HG02852 (cell line): Measurements from ENCODE around the gene CSMD2.

ENCODE experiments used
- ATAC-seq: cut with Tn5 transposase; IDR thresholded peaks from one replicate; pipeline ENCODE4 v1.9.1; 2021; ENCODE audit warnings: mild to moderate bottlenecking, moderate library complexity; ENCODE audit not compliant: unreplicated experiment

CSMD2 gene

DNA sequence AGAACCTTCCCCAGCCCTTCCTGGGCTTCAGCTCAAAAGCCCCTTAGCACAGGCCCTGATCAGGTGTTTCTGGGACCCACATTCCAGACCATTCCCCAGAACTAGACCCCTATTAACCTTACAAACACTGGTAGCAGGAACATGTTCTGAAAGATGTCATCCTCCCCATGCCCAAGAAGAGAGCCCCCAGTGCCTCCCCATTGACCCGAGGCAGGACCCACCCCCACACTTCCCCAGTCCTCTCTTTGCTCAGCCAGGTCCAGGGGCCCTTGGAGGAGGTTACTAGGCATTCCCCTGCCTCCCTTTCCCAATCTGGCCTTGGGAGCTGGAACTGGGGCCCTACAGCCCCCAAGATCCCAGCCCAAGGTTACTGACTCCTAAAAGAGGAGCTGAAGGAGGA is 340.1 kb downstream of the CSMD2 start:
- ATAC-seq, result no peak

DNA sequence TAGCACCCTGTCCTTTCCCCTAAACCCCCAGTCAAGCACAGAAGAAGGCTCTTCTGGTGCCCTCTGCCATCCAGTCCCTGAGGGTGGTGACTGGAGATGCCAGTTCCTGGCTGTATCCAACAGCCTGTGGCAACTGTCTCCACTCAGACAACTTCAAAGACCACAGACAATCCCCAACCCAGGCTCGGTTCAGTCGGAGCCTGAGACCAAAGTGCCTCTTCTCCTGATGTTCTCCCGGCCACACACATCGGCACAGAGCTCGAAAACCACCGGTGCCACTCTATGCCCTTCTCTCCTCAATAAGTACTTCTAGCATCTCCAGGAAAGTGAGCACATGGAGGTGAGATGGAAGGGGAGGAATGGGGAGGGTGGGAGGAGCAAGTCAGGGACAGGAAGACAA is 340.7 kb downstream of the CSMD2 start:
- no peak for ATAC-seq

DNA sequence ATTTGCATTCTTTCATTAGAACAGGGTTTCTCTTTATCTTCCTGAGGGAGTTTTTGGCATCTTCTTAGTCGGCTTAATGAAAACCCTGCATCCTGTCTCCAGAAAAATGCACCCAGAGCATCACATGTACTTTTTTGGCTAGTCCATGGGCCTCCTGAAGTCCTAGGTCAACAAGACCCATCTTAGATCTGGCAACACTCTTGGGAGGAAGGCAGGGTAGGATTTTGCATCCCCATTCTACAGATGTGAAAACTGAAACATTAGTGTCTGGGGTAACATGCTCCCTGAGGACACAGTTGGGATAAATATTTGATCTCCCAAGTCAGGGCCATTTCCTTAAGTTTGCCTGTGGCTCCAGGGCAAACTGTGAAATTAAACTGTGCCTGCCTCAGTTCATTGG is 341.2 kb downstream of the CSMD2 start:
- no peak for ATAC-seq

DNA sequence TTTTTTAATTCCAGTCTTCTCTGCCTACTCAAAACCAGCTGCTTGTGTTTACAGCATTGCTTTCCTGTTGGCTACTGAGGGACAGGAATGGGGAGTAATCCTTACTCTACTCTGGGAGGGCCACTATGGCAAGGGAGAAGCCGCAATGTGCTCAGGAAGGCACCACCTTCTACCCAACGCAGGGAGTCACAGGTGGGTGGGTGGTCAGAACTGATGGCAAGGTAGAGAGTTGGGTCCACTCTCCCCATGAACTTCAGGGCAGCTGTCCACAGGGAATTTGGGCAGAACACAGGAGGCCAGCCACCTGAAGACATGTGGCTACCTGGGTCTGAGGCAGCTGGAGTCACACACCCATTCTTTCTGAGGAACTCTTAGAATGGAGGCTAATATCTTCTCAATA is 341.6 kb downstream of the CSMD2 start:
- no peak for ATAC-seq

DNA sequence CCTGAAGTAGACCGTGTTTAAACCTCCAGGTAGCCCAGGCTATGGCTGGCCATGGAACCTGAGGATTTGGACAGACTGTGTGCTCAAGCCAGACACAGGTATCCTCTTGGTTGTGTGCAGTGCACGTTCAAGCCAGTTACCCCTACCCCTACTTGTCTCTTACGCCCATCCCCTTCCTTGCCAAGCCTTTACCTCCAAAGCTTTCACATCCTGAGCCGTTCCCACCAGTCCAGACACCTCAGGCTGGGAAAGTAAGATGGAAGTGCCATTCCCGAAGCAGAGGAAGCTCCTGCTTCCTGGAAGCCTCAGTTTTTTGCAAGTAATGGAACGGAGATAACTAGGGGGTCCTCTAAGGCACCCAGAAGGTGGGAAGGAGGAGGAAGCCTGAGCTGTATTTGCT is 342.6 kb downstream of the CSMD2 start:
- ATAC-seq, result no peak

DNA sequence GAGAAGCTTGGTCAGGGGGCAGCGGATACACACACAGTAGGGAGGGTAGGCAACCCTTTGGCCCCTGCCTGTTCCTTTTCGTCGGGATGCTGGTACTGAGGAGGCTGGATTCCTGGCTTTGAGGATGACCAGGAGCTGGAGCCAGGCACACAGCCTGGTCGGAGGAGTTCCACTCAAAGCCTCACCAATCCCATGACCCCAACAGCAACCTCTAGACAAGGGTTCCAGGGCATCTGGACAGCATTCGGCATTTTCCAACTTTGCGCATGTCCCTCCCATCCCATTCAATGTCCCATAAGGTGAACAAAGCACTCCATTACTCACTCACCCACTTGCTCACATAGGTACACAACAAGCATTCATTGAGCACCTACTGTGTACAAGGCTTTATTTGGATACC is 343.7 kb downstream of the CSMD2 start:
- no peak for ATAC-seq

DNA sequence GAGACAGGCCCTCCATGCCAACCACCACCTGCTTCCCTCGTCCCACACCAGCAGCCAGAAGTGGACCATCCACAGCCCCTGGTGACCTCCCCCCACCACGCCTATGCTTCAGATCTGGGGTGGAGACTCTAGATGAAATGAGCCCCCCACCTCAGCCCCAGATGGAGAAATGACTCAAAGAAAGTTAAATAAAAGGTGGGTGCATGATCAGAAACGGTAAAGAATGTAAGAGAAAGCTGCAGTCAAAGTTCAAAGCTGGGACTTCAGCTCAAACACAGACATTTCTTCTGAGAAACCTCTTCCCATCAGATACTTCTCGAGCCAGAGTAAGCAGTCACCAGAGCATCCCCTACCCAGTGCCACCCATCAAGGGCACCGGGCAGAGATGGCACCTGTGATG is 344.2 kb downstream of the CSMD2 start:
- ATAC-seq, result no peak

DNA sequence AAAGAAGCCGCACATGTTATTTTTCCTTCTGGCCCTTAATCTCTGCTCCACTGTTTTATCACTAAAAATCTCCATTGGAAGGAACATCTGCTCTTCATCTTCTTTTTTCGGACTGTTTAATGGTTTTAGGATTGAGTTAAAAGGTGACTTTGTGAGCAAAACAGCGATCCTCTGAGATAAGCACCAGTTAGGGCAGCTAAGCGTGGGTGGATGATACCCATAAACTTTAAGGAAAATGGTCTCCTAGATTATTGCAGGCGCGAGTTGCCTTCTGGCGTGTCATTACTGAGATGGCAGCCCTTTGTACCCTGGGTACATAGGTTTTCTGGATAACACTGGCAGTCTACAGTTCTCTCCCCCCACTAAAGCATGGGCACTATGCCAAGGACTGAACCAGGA is 345.1 kb downstream of the CSMD2 start:
- no peak for ATAC-seq

DNA sequence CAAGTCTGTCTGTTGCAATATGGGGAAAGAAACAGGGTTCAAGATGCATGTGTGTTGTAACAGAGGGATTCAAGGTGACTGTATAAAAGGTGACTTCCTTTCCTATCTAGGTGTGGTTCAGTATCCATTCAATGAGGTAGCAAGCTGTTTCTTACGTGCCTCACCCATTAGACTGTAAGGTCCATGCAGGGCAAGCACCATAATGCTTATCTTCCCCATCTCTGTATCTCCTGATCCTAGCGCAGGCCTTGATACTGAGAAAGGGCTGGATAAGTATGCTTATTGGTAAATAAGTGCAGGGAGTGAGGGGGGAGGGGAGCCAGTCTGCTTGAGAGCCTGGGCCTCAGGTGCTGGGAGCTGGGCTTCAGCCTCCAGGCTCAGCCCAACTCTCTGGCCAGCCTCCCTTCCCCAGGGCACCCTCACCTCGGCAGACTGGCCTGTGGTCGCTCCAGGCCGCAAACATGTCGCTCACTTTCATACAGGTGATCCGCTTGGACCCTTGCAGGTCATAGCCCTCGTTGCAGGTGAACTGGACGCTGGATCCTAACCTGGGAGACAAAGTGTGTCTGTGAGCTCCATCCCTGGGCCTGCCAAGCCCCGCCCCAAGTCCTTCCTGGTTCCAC is 345.6 kb downstream of the CSMD2 start:
- ATAC-seq, result no peak

DNA sequence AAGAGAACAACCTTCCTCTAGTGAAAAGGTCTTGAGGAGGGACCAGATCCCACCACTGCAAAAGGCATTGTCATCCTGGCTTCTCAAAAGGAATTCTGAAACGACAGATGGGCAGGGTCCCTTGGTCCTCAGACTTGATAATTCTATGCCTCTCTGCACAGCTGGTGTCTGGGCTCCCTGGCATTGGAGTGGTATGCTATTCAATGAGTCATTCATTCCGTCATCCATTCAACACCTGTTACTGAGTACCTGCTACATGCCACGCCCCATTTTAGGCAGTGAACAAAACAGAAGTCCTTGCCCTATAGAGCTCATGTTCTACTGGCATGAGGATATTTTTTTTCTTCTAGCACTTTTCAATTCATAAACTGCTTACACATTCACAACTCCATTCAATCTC is 347.0 kb downstream of the CSMD2 start:
- ATAC-seq, result no peak

DNA sequence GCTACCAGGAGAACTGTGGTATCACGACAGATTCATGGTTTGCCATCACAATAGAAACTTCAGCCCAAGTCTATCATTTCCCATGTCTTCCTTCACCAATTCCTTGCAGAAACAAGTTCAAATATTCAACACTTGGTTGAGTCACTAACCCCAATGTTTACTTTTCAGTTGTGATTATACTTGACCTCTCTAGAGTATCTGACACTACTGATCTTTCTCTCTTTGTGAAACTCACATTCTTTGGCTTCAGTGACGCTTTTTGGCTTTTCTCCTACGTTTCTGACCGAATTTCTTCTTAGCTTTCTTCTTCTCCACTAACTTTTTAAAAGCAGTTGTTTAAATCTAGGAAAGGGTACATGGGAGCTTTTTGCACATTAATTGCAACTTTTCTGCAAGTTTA is 350.0 kb downstream of the CSMD2 start:
- ATAC-seq, result no peak

DNA sequence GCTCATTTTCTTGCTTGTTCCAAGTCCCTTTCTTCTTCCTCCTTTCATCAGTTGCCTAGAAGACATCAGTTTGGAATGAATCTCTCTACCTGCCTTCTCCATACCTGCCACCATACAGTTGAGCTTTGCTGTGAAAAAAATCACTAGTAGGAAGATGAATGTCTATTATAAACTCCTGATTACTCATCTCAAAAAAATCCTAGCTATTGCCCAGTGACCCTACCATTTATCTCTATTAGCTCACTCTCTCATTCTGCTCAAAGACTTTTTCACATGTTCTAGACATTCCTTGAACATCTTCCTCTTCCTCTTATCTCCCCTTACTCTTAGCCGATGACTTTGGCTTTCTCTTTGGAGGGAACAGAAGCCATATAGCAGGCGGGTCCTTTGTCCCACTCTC is 350.9 kb downstream of the CSMD2 start:
- no peak for ATAC-seq

DNA sequence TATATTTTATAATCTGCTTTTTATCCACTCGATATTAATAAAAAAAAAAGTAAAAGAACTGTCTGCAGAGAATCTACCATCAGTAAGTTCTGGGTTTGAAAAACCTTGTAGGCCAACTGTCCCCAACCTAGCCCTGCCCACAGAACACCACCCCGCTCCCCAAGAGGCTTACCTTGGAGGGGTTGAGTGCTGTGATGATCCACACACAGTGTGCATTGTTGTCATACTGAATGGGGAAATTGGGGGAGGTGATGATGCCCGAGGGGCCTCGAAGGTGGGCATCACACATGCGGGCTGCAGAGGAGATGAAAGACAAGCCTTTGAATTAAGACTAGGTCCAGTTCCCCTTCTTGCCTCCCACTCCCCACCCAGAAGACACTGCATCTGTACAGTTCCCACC is 354.5 kb downstream of the CSMD2 start:
- ATAC-seq, result no peak

DNA sequence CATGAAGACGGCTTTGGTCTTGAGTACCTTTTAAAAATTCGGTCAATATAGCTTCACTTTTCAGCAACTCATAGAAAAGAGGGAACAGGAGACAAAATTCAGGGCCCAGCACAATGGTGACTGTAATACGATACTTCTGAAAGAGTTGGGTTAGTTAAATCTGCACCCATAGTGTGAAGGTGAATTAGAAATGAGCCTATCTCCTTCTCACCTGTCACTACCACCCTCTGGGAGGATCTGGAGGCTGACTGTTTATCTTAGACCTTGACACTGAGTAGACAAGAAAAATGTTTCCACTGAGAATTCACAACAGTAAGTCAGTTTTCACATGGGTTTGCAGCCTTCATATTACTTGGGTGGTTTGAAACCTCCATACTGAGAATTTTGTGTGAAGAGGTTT is 359.0 kb downstream of the CSMD2 start:
- no peak for ATAC-seq

DNA sequence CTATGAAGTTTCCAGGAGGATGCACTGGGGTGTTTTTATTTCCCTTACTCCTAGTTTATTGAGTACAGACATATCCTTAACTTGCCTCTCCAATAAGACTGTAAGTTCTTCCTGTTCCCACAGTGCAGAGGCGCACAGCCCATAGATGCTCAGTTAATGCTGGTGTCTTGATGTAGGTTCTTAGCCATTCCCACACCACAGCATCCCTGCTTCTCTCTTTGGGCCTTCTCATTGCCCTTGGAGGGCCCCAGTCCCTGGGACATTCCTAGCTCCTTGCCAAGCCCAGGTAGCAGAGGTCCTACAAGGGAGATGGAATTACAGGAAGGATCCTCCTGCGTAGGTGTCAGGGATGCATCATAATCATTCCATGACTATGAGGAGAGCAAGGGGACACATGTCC is 362.8 kb downstream of the CSMD2 start:
- no peak for ATAC-seq

DNA sequence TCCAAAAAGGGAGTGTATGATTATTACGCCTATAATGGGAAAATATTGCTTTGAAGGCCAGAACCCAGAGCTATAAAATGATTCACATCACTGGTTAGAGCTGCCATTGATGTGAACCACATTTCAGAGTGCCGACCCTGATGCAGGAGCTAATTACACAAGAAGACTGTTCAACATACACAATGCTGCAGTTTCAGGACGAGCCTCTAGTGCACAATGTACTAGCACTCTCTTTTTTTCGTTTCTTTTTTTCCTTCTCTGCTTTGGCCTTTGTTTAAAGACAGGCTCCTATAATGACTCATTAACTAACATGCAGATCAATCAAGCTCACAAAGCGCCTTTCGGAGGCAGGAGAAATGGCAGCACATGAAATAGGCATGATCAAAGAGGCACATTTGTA is 367.2 kb downstream of the CSMD2 start:
- no peak for ATAC-seq

DNA sequence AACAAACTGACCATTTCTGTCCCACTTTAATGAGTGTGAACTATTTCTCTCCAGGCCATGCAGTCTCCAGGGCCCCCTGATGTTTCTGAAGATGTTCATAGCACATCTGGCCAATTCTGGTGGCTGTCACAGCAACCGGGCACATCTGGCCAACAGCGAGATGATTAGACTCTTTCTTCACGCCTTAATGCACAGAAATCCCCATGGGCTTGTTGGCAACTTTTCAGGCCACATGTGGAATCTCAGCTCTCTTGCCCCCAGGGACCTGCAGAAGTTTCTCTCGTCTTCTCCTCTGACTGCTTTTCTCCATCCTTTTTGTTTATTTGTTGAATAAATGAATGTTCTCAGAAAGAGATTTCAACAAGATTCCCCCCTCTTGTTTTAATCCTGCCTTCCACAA is 372.4 kb downstream of the CSMD2 start:
- no peak for ATAC-seq

DNA sequence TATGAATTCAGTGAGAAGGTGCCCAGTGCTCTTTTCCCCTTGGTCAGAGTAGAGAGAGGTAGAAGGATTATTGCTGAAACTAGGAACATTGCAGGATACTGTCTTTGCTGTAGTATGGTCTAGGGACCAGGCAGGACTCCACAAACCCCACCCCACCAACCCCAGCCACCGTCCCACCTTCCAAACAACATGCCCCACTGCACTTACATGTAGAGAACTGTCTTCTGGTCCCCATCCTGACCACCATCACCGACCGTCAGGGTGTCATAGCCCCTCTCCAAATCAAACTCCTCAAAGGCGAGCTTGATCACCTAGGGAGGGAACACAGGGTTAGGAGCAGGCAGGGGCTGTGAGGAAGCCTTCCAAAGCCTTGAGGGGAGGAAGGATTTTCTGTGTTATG is 372.8 kb downstream of the CSMD2 start:
- no peak for ATAC-seq

DNA sequence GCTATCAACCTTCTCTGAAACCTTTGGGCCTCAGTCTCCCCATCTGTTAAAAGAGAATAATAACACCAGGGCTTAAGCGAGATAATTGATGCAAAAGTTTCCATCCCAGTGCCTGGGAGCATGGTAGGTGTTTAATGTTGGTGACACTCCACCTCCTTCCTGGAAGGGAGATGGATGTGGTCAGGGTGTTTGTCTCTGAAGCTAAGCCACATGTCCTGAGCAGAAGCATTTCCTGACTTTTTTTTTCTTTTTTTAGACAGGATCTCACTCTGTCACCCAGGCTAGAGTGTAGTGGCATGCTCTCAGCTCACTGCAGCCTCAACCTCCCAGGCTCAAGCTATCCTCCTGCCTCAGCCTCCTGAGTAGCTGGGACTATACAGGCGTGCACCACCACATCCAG is 373.8 kb downstream of the CSMD2 start:
- no peak for ATAC-seq

DNA sequence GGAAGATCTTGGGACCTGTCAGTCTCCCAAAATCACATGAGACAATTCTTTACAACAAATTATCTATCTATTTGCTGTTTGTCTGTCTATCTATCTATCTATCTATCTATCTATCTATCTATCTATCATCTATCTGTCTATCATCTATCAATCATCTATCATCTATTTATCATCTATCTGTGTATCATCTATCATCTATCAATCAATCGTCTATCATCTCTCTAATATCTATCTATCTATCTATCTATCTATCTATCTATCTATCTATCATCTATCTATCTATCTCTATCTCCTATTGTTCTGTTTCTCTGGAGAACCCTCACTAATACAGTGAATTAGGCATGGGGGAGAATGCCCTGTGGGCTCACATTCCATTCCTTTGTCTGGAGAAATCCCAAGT is 374.5 kb downstream of the CSMD2 start:
- ATAC-seq, result no peak

DNA sequence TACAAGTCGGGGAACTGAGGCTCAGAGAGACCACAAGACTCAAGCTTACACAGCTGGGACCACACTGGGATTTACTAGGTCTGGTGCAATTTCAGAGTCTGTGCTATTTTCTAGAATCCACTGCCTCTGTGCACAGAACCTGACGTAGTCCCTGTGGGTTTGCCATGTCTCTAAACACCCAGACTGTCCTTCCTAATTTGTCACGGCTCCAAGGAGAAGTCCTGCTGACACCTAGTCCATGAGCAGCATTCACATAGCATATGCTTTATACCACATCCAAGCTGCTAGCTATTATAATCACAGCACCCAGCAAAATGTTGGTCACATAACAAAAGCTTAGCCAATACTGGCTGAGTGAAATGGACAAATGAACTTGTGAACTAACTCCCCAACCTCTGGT is 380.2 kb downstream of the CSMD2 start:
- ATAC-seq, result no peak

DNA sequence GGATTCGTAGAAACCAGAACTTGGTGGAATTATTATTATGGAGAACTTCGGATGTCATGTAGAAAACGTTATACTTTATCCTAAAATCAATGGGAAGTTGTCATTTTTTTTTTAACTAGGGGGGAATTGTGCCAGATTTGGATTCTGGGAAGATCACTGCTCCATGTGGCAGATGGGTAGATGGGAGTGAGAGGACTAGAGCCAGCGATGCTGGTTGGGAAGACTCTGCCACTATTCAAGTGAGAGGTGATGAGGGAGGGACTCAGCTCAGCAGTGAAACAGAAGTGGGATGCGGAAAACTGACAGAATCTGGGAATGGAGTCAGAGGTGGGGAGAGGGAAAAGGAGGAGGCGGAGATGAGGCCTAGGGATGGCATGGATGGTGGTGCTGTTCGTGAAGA is 382.3 kb downstream of the CSMD2 start:
- ATAC-seq, result no peak

DNA sequence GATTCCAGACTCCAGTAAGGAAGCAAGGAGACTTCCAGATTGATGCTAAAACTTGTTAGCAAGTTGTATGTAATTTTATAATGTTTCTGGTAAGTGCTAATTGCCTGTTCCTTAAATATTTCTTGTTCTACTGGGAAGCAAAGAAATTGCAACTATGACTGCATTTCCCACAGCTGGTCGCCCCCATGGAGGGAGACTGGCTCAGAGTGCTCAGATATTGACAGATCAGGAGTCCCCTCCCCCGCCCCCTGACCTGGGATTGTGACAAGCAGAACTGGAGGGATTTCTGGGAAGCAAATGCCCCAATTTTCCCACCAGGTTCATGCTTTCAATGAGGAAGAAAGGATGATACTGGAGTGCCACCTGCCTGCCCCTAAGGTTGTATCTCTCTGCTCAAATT is 383.4 kb downstream of the CSMD2 start:
- ATAC-seq, result no peak

DNA sequence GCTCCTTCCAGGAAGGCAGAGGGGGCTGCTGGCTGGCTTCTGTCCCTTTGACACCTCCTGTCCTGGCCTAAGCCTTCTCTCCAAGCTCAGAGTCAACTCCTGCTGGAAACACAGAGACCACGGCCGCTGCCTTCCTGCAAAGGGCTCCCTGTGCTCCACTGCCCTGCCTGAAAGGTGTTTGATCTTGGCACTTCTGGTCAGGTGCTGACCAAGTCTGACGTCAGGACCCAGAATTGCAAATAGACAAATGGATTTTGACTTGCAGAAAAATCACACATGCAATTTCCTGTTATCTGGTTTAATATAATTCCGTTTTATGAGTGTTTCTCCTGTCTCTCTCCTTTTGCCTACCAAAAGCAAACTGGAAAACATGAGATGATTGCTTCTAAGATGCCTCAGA is 387.7 kb downstream of the CSMD2 start:
- ATAC-seq, result no peak
